Fibroblast of peridontal ligament (primary cell): Measurements from ENCODE around the gene XPO4.
A peak's percentile ranks its signal among the peaks of the same experiment; 100 is the strongest.
"Not testable (repeated sequence)": the region's sequence is repeated elsewhere in the genome, so short reads cannot be mapped to it uniquely, and the experiment has no call there.

ENCODE experiments used
- DNase-seq: peaks from one replicate; pipeline ENCODE4 v3.0.0-alpha.2; 2010; ENCODE audit errors: extremely low read depth

Gene XPO4

DNA sequence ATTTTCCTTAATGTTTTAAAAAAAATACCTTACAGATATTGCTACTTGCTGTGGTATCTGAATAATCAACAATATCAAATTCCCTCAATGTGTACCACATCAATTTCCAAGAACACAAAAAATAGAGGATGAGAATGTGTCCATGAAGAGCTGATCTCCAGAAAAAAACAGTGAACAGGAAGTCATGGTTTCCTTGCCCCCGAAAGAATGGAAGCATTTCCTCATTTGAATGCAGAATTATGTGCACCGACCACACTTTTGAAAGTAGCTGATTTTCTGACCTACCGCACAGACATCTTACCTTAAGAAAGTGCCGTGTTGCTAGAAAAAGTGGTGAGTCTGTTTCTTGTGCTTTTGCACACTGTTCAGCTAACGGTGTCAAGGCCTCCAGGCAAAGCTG lies 115.4 kb downstream of the XPO4 start:
- no peak for DNase-seq

DNA sequence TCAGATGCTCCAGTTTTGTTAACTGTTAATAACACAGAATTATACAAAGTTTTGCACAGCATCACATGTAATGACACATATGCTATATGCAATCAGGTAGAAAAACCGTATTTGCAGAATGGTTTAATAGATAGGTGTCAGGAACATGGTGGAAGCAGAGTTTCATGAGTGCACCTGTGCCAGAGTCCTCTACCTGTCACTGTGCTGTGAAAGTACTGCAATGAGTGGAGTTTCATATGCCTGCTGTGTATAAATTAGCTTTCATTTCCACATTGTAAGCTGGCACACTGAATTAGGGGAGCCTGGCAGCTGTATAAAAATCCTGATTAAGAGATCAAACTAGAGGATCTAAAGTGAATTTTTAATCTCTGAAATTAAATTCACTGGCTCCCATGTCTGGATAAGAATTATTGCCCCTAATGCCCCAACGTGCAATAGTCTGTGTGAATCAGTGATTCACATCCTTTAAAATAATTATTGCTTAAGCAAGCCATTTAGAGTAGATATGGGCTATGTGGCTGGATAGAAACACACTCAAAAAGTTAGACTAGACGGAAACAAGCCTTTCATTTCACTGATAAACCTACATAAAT lies 120.3 kb downstream of the XPO4 start:
- DNase-seq: no peak

DNA sequence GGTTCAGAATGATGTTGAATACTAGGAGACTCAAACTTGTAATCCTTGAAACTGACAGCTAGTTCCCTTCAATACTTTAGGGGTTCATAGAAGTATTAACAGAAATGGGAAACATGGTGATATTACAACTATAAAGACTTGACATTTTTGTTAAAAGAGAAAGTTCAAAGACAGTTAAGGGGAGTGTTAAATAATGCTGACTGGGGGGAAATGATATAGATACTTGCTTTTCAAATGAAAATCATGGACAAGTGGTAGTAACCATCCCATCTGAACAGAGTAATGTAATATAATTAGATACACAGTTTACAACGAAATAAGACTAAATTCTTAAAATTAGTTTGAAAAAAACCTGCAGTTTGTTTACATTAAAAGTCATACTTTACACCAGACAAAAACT lies 122.2 kb downstream of the XPO4 start:
- no peak for DNase-seq

DNA sequence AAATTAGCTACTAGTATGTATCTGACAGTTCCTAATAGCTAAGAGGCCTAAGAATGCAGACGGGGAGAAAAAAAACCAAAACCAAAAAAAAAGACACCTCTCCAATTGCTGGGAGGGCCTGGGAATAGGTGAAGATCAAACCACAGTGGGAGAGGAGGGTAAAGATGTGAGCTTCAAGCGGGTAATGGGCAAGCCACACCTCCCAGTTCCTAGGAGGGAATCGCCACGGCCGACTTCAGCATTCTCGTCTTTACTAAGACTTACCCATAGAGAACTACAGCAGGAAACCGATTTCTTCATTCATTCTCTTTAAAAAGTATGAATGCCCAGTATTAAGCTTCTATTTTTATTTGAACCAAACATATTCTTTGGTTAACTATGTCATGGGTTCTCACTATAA lies 123.1 kb downstream of the XPO4 start:
- no peak for DNase-seq

DNA sequence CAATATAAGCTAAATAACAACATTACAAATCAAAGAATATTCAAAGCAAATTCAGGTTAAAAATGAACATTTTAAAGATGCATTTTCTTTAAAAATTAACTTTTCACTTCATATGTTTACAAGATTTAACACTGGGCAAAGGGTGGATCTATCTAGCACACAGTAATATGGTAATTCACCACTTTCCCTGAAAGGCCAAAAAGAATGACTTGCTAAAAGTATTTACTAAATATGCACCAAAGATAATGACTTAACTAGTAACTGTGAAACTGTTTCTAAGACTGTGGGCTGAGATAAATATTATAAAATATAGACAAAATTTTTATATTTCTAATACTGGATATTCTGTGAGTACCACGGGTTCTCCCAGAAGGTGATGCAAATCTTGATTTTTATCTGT lies 124.2 kb downstream of the XPO4 start:
- DNase-seq: no peak

DNA sequence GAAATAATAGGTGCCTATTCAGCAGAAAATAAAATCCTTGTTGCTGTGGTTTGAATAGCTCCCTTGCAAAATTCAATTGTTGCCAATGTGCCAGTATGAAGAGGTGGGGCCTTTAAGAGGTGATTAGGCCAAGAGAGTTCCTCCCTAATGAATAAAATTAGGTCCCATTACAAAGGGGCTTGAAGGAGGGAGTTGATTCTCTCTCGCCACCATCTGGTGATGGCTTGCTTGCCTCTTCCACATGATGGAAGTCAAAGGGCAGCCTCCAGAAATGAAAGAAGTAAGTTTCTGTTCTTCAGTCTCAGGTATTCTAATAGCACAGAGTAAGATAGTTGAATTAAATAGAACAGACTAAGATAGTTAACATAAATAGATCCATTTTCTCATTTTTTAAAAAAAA lies 125.8 kb downstream of the XPO4 start:
- no peak for DNase-seq

DNA sequence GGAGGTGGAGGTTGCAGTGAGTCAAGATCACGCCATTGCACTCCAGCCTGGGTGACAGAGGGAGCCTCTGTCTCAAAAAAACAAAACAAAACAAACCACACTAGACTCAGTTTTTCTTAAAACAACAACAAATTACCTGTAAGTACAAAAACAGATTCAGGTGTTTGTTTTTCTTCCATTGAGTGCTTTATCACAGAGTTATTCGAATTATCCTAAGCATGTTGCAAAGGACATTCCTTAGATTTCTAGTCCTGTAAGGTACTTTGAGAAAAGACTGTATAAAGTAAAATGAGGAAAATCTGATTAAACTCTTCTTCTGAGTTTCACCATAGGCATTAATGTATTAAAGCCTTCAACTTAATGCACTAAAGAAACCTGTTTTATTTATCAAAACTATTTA lies 126.6 kb downstream of the XPO4 start:
- DNase-seq: no peak

DNA sequence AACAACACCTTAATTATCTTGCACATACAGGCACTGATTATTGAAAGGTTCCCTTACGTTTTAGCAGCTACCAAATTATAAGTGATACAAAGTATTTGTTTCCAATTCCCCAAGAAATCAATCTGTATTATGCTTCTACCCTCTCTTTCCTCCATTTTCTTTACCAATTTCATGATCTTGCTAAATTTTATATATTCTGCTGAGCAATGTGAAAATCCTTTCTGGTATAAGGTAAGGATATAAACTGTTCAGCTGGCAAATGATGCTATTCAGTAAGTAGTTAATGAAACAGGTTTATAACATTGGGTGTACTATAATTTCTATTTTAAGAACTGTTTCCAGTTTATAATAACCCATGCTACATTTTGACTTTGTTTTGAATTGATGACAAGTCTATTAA lies 127.8 kb downstream of the XPO4 start:
- no peak for DNase-seq

DNA sequence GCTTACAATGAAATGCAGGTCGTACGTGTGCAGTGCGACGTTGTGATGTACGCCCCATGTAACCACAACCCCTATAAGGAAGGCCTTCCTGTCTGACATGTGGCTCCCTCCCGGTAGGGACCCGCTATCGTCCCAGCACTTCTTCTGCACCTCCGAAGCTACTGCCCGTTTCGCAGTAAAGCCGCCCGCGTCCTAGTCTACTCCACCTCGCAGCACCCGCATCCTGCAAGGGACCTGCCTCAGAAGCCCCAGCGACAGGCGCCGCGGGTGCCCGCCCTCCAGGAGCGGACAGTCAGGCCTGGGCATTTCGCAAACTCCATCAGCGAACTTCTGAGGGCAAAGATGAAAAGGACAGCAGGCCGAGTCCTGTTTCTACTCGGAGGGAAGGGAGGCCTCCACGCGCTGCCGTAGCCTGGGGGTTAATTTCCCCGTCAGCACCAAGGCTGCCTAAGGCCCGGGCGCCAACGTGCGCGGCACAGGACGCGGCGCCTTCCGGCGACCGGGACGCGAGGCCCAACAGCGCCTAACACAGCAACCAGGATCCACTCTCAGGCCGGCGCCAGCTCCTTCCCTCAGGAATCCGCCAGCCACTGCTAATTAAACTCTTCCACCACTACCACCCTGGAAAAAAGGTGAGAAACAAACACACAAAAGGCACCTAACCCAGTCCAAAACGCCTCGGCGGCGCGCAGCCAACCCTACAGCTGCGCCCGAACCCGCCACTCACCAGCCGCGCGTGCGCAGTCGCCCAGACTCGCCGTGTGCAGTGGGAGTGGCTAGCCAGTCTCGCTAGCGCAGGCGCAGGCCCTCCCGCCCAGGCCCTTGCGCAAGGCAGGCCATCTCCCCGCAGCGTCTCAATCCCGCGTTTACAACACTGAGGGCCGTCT lies 129.1 kb downstream of the XPO4 start, which contains the start of gene EEF1AKMT1:
EEF1AKMT1 (minus strand) TSS at position 768 of the 887 bp plus-strand sequence. CDS start 16,363 bp downstream, outside the sequence.
- DNase-seq: peak; percentile 90

DNA sequence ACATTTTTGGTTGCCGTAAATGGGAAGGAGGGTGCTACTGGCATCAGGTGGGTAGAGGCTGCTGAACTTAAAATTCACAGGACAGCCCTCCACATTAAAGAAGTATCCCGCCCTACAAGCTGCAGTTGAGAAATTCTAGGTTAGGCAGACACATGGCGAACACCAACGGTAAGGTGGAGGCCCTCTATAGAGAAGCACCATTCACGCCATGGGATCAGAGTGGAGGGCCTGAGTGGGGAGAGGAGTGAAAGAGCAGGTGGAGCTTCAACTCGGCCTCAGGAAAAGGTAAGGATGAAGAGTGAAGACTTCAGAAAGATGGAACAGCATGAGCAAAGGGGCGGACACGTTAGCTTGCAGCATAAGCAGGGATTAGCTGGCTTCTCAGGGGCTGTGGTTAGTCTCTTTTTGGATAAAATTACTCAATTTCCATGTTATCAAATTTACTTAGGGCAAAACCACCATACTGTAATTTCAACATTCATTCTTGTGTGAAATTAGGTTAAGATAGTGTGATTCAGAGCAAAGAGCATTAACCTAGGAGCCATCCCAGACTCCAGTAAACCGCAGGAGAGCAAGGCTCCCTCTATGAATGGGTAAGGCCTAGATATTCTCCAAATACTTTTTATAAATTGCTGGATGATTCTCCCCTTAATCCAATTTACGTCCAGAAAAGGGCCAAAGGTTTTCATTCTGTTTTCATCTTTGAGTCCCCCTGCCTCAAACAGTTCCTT lies 130.0 kb downstream of the XPO4 start:
- peak; percentile 40 for DNase-seq

DNA sequence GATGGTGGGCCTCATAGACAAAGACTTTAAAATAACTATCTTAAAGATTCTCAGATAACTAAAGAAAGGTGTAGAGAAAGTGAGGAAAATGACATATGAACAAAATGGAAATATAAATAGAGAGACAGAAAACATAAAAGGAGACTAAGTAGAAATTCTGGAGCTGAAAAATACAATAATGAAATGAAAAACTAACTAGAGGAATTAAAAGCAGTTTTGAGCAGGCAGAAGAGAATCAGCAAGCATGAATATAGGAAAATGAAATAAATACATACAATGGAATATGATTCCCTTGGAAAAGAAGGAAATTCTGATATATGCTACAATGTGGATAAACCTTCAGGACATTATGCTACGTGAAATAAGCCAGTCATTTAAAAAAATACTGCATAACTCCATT lies 132.7 kb downstream of the XPO4 start:
- DNase-seq: no peak

DNA sequence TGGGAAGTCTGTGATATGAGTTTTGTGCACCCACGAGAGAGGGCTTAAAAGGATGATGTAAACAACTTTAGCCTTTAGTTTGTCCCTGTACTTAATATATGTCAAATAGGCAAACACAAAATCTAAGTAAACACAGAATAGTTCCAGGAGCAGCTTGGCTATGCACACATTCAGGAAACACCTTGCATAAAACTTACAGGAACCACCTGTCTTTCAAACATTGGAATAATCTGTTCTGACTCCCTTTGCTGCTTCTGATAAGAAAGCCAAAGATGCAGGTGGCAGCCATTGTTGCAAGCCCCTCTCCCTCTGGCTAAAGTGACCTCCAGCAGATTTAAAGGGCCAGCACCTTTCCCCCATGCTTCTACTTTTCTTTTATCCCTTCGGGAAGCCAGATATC lies 133.5 kb downstream of the XPO4 start:
- no peak for DNase-seq

DNA sequence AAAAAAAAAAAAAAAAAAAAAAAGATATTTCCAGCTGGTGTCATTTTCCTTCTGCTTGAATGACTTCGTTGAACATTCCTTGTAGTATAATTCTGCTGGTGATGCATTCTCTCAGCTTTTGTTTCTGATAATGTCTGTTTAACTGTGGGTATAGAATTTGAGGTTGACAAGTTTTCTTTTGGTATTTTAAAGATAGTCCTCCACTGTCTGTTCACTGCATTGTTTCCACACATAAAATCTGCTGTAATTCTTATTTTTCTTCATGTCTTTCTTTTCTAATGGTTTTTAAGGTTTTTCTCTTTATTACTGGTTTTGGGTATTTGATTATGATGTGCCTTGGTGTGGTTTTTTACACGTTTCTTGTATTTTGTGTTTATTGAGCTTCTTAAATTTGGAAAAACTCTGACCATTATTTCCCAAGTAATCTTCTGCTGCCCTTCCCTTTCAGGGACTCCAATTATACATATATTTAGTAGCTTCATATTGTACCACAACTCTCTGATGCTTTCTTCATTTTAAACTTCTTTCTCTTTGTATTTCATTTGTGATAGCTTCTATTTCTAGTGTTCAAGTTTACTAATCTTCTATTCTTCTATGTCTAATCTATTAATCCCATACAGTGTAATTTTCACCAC lies 135.1 kb downstream of the XPO4 start:
- DNase-seq: no peak

DNA sequence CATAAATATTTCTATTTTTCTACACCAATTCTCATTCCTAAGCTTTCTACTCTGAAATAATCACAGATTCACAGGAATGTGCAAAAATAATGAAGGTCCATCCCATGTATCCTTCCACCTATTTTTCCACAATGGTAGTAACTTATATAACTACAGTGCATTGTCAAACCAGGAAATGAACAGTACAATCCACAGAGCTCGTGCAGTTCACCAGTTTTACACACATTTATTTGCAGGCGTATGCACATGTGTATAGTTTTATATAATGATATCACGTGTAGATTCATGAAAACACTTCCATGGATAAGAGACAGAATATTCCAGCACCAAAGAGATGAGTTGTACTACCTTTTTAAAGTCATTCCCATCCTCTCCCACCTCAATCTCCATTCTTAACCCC lies 141.7 kb downstream of the XPO4 start:
- no peak for DNase-seq

DNA sequence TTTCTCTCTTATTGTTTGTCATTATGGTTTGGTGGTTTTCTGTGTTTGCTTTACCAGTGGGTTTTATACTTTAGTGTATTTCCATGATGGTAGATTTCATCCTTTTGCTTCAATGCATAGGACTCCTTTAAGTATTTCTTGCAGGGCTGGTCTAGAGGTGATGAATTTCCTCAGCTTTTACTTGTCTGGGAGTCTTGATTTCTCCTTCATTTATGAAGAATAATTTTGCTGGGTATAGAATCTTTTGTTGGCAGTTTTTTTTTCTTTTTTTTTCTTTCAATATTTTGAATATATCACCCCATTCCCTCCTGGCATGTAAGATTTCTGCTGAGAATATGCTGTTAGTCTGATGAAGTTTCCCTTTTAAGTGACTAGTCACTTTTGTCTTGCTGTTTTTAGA lies 148.5 kb downstream of the XPO4 start:
- DNase-seq: no peak

DNA sequence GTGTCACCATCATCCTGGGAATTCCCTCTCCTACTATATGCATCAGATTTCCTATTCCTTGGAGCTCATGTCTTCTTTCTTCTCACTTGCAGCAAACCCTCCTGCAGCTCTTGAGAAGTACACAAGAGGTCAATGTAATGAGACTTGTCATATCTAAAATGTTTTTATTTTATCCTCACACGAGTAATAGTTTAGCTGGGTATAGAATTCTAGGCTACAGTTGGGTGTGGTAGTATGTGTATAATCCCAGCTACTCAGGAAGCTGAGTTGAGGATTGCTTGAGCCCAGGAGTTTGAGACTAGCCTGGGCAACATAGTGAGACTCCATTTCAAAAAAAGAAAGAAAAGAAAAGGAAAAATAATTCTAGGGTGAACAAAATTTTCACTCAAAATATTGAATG lies 153.2 kb downstream of the XPO4 start:
- no peak for DNase-seq

DNA sequence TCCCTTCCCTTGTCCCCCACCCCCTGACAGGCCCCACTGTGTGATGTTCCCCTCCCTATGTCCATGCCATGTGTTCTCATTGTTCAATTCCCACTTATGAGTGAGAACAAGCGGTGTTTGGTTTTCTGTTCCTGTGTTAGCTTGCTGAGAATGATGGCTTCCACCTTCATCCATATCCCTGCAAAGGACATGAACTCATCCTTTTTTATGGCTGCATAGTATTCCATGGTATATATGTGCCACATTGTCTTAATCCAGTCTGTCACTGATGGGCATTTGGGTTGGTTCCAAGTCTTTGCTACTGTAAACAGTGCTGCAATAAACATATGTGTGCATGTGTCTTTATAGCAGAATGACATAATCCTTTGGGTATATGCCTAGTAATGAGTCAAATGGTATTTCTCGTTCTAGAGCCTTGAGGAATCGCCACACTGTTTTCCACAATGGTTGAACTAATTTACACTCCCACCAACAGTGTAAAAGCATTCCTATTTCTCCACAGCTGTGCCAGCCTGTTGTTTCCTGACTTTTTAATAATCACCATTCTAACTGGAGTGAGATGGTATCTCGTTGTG lies 158.6 kb downstream of the XPO4 start:
- not testable (repeated sequence) for DNase-seq

DNA sequence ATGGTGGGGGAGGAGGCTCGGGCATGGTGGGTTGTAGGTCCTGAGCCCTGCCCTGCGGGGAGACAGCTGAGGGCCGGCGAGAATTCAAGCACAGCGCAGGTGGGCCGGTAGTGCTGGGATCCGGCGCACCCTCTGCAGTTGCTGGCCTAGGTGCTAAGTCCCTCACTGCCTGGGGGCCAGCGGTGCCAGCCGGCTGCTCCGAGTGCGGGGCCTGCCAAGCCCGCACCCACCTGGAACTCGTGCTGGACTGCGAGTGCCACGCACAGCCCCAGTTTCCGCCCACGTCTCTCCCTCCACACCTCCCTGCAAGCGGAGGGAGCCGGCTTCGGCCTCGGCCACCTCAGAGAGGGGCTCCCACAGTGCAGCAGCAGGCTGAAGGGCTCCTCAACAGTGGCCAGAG lies 162.5 kb downstream of the XPO4 start:
- no peak for DNase-seq

DNA sequence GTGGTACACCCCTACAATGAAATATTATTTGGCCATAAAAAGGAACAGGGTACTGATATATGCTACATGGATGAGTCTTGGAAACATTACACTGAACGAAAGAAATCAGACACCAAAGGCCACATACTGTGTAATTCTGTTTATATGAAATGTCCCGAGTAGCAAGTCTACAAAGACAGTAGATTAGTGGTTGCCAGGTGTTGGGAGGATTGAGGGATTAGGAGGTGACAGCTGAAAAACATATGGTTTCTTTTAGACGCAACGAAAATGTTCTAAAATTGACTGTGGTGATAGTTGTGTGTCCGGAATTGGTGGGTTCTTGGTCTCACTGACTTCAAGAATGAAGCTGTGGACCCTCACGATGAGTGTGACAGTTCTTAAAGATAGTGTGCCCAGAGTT lies 163.9 kb downstream of the XPO4 start:
- DNase-seq: no peak

DNA sequence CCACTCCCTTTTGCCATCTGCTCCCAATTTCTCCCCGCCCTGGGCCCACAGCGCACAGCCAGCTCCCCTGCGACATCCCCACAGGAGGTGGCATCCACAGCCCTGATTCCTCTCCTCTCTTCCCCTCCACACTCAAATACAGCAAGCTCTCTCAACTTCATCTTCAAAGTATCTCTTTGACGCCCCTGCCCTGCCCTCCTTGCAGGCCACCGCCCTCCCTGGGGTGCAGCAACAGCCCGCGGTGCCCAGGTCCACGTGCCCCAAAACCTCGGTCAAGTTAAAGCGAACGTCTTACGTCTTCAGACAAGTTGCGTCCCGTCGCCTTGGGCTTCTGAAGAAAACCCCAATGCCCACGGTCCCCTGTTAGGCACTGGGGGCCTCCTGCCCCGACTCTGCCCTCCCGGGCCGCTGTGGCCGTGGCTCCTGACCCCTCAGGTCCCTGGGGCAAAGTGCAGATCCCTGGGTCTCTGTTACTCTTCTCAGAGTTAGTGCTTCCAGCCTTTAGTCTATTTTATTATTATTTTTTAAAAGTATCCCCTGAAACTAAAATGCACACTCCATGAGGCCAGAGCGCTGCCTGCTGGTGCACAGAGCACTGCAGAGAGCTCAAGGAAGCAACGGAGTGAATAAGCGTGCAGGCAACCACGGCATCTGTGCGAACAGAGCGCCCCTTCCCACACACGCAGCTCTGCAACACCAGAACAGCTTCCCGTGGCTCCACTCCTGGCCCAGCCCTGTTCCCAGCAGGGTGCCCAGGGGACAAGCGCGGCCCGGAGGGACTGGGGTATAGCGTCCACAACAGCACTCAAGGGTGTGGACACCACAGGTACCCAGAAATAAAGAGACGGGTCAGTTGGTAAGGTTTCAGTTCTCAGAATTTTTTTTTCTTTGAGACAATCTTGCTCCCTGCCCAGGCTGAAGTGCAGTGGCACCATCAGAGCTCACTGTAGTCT lies 172.6 kb downstream of the XPO4 start:
- DNase-seq: no peak
